GM21423 (cell line): ENCODE measurements around the gene GLT1D1.

Experiments used
- ATAC-seq: cut with Tn5 transposase; IDR thresholded peaks from one replicate; pipeline ENCODE4 v1.9.1; 2021; ENCODE audit warnings: mild to moderate bottlenecking, moderate library complexity; ENCODE audit not compliant: unreplicated experiment

Gene GLT1D1

GRCh38 chr12:128853600-128854197 is 421 bp downstream of the GLT1D1 start:
- peak; percentile 40 for ATAC-seq

DNA sequence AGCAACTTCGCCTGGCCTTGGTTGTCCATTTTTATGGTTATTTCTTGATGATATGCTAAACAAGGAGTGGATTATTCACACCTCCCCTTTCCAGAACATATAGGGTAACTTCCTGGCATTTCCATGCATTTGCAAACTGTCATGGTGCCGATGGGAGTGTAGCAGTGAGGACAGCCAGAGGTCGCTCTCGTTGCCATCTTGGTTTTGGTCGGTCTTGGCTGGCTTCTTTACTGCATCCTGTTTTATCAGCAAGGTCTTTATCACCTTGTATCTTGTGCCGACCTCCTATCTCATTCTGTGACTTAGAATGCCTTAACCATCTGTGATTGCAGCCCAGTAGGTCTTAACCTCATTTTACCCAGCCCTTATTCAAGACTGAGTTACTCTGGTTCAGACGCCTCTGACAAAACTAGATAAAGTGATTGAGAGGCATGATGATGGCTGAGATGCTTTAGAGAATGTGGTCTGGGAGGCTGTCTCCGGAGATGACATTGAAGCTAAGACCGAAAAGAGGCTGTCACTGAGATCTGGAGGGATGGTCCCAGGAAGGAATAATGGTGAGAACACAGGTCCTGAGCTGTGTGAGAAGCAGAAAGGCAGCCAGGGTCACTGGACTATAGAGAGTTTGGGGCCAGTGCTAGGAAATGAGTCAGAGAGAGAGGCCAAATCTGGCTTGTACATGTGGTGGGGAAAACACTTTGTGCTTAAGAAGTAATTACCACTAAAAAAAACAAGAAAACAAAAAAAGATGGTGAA is 2.9 kb downstream of the GLT1D1 start:
- no peak for ATAC-seq

GRCh38 chr12:128856791-128857078 is 3.5 kb downstream of the GLT1D1 start:
- ATAC-seq: no peak

GRCh38 chr12:128857133-128857763 is 4.0 kb downstream of the GLT1D1 start:
- no peak for ATAC-seq

- no peak for ATAC-seq
Measured at GRCh38 chr12:128859311-128859710, 6.0 kb downstream of the GLT1D1 start.

GRCh38 chr12:128861226-128862016 is 8.1 kb downstream of the GLT1D1 start:
- ATAC-seq: no peak

GRCh38 chr12:128863957-128864356 is 10.7 kb downstream of the GLT1D1 start:
- no peak for ATAC-seq

GRCh38 chr12:128864516-128865186 is 11.4 kb downstream of the GLT1D1 start:
- ATAC-seq: no peak

DNA sequence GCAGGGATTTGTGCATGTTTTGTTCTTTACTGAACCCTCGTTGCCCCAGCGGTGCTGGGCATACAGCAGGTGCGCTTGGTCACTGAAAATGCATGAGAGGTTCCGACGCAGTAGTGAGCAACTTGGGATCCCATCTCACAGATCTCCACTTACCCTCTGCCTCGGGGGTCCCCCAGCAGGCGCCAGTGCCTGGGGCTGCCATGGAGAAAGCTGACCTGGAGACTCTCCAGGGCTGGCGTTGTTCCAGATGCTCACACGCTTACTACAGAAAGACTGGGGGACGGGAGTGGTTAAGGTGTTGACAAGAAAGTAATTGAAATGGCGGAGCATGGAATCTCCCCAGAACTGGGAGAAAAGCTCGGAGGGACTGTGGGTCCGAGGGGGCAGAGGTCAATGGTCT is 14.2 kb downstream of the GLT1D1 start:
- no peak for ATAC-seq

DNA sequence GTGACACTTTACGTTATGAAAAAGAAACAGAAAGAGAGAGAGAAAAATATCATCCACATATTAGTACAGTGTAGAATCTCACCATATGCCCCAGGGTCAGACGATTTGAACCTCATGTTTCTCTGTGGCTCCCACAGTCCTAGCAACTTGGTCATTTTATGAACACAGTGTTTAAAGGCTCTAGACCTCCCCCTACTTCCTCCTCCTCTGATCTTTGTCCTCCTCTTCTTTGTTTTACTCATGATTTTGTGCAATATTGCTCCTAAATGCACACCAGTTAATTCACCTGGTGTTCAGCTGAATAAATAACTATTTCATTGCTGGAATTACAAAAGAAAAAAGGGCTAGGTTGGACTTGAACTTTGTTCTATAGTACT is 18.2 kb downstream of the GLT1D1 start:
- no peak for ATAC-seq

GRCh38 chr12:128872303-128872702 is 19.0 kb downstream of the GLT1D1 start:
- ATAC-seq: no peak

GRCh38 chr12:128876559-128876958 is 23.3 kb downstream of the GLT1D1 start:
- no peak for ATAC-seq

GRCh38 chr12:128879898-128880764 is 26.9 kb downstream of the GLT1D1 start:
- ATAC-seq: no peak

GRCh38 chr12:128891856-128892255 is 38.6 kb downstream of the GLT1D1 start:
- ATAC-seq: no peak

GRCh38 chr12:128903236-128903635 is 50.0 kb downstream of the GLT1D1 start:
- no peak for ATAC-seq

DNA sequence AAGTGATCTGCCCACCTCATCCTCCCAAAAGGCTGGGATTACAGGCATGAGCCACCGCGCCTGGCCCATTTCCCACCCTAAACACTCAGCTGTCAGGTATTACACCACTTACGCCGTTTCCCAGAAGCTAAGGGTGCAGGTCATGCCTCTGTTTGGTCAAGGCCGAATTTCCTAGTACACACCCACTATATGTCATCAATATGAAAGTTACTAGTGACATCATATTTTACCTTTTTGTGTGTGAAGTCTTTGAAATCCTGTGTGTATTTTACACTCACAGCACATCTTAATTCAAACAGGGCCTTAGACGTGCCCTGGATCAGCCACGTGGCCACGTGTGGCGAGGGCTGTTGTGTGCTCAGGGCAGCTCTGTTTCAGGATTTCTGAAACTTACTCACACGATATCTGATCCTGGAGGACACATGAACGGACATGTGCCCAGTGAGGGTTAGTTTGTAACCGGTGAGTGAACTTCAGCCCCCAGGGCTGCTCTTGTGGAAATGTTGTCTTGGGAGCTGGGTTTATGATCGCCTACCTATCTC is 51.8 kb downstream of the GLT1D1 start:
- no peak for ATAC-seq

GRCh38 chr12:128906485-128907137 is 53.3 kb downstream of the GLT1D1 start:
- no peak for ATAC-seq

GRCh38 chr12:128908254-128908653 is 55.0 kb downstream of the GLT1D1 start:
- no peak for ATAC-seq

DNA sequence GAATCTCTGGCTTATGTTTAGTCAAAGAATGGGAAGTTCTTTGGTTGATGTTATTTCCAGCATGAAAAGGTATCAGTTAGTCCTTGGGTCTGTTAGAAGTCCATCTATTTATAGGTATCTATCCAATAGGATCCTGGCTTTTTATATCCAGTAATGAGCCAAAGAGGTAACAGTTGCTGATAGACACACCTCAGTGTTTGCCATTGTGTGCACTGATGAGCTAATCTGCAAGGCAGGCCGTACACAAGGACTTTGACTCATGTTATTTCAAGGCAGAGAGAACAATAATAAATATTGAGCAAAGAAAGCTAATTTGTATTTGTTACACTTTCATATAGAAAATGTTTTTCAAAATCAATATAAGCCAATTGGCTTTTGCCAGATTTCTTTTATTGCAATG is 56.4 kb downstream of the GLT1D1 start:
- ATAC-seq: no peak
